GM18505 (cell line): ENCODE results near the gene ST6GALNAC5.

Experiments
- ATAC-seq: cut with Tn5 transposase; IDR thresholded peaks from one replicate; pipeline ENCODE4 v1.9.1; 2021; ENCODE audit not compliant: unreplicated experiment
- POLR2A ChIP-seq: IDR thresholded peaks from 4 replicates; pipeline ENCODE4 v1.6.1; 2011; ENCODE audit warnings: borderline replicate concordance; ENCODE audit not compliant: insufficient read depth, insufficient read length; ENCODE audit errors: extremely low read depth

Gene ST6GALNAC5

DNA sequence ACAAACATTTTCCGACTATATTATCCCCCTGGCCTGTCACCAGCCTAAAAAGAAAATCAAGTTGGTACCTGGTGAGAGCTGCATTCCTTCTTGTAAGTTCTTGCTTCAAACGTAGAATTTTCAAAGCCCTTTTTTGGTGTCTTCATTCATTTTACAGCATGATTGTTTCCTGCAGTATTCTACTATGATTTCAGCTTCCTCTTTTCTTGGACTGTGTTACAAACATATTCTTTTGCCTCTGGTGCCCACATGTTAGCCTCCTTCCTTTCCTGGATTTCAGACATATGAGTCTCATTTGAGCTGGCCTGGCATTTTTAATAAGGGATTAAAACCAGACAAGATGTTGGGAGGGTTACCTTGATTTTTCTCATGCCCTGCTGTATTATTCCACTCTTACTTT lies 209.5 kb downstream of the ST6GALNAC5 start:
- ATAC-seq: no peak
- no peak for TF ChIP-seq POLR2A

DNA sequence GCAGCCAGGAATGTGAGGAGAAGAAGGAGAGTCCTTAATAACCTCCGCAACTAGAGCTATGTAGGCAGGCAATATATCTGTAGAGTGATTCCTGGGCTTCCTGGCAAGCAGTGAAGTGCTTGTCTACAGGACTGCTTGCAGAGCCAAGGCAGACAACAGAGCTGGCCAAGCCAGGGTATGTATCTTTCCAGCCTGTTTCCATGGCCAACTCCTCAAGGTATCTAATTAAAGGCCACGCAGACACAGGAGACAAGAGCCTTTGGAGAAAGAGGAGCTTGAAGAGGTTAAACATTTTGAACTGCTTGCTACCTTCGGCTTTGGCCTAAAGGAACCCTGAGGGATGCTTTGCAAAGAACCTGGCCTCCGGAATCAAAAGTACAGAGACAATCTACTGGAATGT lies 214.6 kb downstream of the ST6GALNAC5 start:
- no peak for ATAC-seq
- no peak for TF ChIP-seq POLR2A

DNA sequence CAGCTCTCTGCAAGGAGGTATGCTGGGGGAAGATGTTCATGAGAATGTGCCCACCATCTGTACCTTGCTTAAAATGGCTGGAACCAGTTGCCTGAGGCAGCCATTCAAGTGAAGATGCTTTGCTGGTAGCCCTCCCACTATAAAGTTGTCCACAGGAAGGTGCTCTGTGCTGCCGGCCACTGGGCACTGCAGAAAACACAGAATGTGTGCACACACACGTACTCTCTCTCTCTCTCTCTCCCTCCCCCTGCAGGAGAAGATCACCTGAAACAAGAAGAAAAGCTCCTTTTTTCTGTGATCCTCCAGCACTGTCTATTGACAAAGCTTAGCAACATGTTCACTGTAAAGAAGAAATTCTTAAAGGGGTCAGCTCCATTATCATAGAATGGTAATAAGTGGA lies 217.2 kb downstream of the ST6GALNAC5 start:
- ATAC-seq: no peak
- TF ChIP-seq POLR2A: no peak

DNA sequence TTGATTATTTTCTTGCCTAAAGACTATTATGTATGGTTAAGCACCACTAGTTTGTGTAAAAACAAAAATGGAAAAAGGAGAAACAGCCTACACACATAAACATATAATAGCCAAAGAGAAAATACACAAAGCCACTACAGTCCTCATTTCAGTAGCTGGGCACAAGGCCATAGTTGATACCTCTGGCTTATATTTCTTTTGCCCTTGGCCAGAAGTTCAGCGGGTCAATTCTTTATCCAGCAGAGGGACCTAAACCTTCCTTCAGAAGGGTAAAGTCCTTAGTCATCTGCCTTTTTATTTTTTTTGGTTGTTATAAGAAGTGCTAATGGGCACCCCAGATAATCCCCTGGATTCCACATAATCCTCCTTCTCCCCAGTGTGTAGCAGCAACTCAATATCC lies 217.8 kb downstream of the ST6GALNAC5 start:
- no peak for ATAC-seq
- no peak for TF ChIP-seq POLR2A

DNA sequence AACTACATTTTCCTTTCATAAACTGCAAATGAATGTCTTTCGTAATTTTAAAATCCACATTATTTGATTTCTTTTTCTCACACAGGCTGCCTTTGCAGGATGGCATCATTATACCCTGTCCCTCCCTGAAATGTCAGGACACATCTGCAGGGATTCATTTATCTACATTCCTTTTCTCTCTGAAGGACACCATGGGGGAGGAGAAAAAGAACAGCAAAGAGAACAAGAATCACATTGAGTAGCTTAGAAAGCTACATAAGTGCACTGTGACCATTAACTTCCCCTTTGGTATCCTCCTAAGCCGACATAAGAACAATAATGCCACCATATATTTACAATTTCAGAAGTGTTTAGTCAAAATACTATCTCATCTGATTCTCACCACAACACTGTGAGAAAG lies 222.5 kb downstream of the ST6GALNAC5 start:
- no peak for ATAC-seq
- no peak for TF ChIP-seq POLR2A

DNA sequence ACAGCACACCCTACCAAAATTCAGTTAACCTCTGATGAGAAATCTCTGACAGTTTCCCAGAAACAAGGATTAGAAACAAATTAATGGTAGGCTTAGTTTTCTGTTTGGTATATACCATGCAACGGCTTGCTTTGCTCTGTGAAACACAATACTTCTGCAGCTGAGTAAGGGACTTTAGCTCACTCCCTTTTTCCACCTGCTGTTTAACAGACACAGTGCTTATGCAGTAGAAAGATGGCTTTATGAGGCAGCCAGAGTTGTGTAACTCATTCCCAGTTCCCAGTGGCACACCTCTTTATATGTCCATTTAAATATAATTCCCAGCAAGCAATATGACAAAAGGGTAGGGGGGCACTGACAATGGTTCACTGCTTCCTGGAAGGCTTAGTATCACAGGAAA lies 228.0 kb downstream of the ST6GALNAC5 start:
- TF ChIP-seq POLR2A: no peak
- ATAC-seq: no peak

DNA sequence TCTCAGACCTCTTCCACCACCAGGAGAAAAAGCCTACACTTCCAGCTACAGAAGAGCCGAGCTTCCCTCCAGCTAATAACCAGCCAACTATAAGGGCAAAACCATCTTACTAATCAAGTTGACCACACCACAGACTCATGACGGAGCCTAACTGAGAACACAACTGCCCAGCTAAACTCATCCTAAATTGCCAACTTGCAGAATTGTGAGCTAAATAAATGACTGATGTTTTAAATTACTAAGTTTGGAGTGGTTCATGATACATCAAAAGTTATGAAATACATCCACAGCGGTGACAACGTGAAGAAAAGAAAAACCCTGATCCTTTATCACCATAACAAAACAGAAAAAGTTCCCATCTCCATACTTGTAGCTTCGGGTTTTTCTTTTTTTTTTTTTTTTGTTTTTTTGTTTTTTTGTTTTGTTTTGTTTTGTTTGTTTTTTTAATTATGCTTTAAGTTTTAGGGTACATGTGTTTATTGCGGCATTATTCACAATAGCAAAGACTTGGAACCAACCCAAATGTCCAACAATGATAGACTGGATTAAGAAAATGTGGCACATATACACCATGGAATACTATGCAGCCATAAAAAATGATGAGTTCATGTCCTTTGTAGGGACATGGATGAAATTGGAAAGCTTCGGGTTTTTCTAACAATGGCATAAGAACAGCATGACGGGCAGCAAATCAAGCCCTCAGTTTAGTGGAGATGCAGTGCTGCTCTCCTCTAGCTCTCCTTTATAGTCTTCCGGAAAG lies 229.4 kb downstream of the ST6GALNAC5 start:
- no peak for TF ChIP-seq POLR2A
- ATAC-seq: no peak

DNA sequence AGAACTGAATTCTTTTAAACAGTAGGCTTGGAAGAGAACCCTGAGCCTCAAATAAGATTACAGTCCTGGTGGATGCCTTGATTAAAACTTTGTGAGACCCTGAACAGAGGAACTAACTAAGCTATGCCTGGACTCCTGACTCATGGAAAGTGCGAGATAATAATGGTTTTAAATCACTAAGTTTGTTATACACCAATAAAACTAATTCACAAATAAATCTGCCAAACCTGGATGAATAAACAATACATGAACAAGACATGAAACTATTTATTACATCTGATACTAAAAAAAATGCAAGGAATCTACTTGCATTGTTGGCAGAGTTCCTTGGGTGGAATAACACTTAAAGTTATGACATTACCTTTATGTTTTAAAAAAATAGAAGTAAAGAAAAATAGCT lies 233.6 kb downstream of the ST6GALNAC5 start:
- ATAC-seq: no peak
- no peak for TF ChIP-seq POLR2A

DNA sequence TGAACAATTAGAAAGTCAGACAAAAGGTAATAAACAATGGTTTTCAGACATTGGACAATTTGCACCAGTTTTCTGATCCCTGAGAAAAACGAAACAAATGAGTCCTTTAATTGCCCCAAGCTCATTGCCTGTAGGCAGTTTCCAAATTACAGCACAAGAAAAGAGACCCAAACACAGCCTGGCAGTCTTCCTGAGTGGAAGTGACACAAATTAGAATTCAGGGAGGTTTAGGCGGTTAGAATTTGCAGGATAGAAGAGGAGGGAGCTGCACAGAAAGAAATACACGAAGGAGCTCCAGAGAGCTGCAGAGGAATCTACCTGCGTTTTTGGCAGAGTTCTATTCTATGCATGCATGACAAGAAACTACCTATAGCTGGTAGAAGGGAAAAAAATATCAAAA lies 236.2 kb downstream of the ST6GALNAC5 start:
- ATAC-seq: no peak
- no peak for TF ChIP-seq POLR2A

DNA sequence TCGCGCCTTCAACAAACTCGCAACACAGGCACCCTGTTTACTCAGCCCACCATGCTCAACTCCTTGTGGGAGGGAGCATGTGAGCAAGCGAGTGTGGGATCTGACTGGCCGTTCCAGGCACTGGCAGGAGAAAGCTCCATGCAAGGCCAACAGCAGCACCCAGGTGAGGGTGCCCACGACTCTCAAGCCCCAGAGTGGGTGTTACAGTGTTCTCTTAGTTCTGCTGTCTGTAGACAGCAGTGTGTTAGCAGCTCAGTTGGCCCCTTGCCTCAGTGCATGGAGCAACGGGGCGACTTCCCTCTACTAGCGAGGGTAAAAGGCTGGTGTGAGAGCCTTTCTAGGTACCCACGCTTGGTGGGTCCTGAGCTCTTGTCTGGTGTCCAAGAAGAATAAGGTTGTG lies 237.4 kb downstream of the ST6GALNAC5 start:
- no peak for ATAC-seq
- TF ChIP-seq POLR2A: no peak
